NCI-H1092 treated with DMSO at 0.1 percent for 48 hours (cell line): ENCODE measurements around the gene RPL27.

ENCODE experiments used
- DNase-seq: peaks from one replicate; lab custom pipeline; 2025; lab: John Stamatoyannopoulos, UW

The RPL27 gene

DNA sequence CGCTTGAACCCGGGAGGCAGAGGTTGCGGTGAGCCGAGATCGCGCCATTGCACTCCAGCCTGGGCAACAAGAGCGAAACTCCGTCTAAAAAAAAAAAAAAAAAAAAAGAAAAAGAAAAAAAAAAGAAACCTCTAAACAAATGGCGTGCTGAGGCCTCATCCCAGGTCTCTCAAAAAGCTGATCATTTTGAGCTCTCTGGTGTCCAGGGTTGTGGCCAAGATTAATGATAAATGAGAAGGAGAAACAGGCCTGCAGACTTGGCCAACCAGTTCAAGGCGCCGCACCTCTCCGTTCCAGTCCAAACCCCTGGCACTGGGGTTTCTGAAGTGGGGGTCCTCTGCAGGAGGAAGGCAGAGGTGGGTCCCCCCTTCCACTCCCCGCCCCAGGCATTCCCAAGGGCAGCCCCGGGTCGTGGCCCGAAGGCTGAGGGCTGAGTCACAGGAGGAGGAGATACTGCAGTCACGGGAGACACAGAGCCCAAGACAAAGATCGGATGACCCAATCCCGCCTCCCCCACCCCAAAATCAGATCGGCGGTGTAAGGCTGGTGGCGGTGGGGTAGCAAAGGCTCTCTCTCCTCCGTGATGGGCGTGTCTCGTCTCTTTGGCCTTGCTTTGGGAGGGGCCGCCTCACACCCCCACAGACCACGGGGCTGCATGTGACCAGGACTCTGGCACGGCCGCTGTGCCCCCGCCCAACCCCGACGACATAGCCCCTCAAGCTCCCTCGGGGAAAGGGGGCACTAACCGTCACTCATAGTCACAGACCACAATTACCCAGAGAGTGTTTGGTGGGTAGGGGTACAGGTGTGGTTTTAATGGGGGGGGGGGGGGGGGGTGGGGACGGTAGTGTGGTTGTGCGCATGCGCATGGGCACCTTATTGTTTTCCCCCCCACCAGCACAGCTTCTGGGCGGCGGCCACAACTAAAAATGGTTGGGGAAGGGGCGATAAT, 22.8 kb downstream of the RPL27 start:
- peak; percentile 32 for DNase-seq

- DNase-seq, result peak; percentile 61
Observed at GRCh38 chr17:43021741-43022512, 23.7 kb downstream of the RPL27 start, which contains the start of gene VAT1. TSS of gene VAT1 (minus strand) at chr17:43022385. CDS start at chr17:43022322, 63 bp downstream.

- DNase-seq, result peak; percentile 90
Observed at GRCh38 chr17:43024407-43025289, 26.4 kb downstream of the RPL27 start, which contains the start of gene RND2. TSS of gene RND2 (plus strand) at chr17:43025231. CDS start at chr17:43025348, 117 bp downstream.

DNA sequence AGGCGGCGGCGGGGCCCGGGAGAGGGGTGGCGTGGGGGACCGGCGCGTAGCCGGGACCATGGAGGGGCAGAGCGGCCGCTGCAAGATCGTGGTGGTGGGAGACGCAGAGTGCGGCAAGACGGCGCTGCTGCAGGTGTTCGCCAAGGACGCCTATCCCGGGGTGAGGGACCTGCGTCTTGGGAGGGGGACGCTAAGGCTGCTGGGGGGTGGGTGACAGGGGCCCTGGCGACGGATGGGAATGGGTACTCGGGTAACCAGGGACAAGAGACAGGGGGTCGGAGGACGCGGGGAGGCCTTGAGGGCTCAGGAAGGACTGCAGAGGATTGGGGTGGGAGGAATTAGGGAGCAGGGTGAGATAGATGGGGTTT, 27.1 kb downstream of the RPL27 start:
- DNase-seq, result no peak

DNA sequence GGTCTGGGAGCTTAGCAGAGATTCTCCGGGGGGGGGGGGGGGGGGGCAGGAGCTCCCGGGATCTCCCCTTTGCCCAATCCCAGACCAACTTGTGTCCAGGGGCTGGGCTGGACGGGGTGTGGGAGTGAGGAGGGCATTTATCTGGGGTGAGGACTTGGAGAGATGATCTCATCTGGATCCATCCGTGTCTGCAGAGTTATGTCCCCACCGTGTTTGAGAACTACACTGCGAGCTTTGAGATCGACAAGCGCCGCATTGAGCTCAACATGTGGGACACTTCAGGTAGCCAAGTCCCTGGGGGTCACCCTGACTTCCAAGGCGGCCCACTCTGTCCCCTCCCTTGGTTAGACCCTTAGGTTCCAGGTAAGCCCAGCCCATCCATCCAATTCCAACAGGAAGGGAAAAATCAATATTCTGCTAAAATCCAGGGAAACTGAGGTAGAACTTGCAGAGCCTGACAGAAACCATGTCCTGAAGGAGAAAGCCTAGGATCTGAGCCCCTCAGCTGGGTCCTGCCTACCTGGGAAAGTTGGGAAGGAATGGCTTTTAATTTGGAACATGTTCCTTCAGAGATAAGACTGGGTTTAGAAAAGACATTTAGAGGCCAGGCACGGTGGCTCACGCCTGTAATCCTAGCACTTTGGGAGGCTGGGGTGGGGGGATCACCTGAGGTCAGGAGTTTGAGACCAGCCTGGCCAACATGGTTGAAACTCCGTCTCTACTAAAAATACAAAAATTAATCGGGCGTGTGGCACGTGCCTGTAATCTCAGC, 27.7 kb downstream of the RPL27 start:
- no peak for DNase-seq

DNA sequence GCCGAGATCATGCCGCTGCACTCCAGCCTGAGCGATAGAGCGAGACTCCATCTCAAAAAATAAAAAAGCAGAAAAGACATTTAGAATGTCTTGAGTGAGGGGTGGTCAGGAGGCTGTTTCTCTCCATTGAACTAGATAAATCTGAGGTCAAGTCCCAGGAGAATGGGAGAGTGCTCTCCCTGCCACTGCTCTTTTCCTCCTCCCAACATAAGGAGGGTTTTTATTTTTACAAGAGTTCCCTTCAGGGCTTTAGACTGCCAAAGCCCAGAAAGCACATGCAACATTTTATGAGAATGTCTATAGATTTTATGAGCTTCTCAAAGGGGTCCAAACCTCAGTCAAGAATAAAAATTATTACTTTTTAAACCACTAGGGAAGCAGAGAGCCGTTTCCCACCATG, 28.4 kb downstream of the RPL27 start:
- DNase-seq, result no peak

DNA sequence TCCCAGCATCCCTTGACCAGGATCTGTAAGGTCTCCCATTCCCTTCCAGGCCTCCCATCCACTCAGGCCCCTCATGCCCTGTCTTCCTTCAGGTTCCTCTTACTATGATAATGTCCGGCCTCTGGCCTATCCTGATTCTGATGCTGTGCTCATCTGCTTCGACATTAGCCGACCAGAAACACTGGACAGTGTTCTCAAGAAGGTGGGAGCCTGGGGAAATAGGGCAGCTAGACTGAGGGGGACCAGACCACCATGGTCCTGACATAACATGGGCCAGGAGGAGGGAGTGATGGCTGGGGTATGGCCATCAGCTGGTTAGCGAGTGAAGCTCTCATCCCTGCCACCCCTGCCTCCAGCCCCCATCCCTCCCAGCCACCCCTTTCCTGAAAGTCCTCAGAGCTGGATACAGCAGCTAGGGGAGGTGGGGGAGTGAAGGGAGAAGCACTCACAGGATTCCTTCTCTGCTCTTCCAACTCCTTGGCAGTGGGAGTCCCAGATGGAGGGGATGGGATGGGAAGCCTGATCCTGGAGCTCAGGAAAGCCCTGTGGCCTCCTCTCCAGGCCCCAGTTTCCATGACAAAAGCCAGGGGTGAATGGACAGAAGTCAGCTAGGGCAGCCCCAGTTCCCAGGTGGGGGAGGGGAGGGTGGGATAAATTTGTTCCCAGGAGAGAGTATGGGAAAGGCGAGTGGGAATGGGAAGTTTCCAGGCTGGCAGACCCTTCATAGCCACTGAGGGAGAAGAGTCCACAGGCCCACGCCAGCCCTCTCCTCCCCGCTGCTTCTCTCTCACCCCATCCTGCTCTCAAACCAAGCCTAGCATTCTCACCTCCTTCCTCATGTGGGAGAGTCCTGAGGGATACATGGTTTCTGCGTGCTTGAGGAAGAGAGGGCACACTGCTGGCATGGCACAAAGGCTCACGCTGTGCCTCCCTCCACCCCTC, 29.1 kb downstream of the RPL27 start:
- no peak for DNase-seq

DNA sequence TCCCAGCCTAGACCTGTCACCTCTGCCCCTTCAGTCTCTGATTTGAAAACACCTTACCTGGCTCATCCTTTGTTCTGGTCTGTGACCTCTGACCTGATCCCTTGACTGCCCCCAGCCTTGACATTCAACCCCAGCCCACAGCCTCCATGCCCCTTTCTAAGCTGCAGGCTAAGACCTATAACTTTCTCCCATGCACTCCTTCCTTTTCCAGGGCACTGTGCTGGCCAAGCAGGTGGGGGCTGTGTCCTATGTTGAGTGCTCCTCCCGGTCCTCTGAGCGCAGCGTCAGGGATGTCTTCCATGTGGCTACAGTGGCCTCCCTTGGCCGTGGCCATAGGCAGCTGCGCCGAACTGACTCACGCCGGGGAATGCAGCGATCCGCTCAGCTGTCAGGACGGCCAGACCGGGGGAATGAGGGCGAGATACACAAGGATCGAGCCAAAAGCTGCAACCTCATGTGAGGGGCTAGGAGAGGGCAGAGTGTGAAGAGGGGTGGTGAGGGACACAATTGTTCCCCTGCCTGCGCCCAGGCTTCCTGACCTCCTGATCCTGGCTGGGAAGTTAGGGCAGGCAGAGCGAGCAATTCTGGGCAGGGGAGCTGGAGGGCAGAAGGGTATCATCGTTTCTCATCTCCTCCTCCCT, 30.1 kb downstream of the RPL27 start:
- no peak for DNase-seq

DNA sequence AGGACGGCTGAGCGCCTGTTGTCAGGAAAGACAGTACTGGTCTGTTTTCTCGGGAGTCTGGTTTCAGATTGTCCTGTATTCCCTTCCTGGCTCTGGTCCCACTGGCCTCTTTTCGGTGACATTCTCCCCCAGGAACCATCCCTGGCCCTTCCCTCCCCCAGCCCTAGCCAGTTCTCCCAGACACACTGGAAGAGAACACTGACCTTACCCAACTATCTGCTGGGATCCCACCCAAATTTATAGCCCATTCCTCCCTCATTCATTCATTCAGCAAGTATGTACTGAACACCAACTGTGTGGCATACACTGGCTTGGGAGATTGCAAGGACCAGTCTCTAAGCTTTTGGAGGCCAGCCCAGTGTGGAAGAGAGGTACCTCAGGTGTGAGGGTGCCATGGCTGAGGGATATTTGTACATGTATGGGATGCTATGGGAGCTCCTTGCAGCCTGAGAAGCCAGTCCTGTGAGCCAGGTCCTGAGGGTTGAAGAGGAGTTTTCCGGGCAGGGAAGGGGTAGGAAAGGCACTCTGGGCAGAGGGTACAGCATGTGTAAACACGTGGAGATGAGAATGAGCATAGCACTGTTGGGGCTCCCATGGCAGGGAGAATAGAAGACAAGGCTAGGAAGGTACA, 32.0 kb downstream of the RPL27 start:
- DNase-seq, result no peak

DNA sequence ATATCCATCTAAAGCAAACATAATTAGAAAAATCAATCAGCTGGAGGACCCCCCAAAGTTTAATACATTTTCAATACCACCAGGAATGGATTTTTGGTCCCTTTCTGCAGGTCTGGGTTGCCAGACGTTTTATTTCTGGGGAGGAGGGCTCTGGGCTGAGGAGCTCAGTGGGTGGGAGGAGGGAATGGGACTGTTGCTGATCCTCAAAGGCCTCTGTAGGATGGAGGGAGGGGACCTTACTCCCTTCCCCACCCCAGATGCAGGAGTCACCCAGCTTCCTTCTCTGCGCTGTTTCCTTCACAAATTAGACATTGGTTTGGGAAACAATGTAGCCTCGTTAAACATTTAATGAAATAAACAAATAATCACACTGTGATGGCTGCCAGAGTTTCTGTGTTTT, 33.4 kb downstream of the RPL27 start:
- no peak for DNase-seq

- no peak for DNase-seq
Observed at GRCh38 chr17:43033948-43034881, 36.0 kb downstream of the RPL27 start.

DNA sequence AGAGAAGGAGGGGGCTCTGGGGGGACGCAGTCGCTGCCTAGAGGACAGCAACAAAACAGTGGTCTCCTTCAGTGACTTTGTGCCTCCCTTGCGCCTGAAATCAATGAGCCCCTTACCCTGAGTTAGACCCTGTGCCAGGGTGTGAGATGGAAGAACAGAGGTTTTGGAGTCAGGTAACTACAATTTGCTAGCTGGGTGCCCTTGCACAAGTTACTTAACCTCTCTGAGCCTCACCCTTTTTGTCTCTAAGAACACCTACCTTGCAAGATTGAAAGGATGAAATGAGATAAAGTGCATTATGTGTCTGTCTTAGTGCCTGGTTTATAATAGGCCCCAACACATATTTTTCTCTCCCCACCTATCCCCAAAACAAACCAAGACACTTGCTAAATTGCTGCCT, 36.7 kb downstream of the RPL27 start:
- no peak for DNase-seq

DNA sequence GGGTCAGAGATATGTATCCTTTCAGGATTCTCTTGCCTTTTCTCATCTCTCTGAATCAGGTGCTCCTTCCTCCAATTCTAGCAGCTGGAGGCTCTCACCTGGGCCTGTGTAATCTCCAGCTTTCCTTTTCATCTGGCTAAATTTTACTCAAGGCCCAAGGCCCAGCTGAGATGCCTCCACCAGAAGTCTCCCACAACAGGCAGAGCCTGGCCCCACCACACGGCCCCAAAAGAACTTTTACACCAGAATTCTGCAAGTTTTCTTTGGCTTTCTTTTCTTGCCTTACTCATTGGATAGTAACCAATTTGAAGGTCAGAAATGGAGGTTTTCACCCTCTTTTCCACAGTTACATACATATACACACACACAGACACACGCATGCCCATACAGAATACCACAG, 41.4 kb downstream of the RPL27 start:
- no peak for DNase-seq

- no peak for DNase-seq
Observed at GRCh38 chr17:43040655-43041054, 42.4 kb downstream of the RPL27 start.

- DNase-seq, result no peak
Observed at GRCh38 chr17:43042025-43042628, 43.9 kb downstream of the RPL27 start.

GRCh38 chr17:43043307-43043706, 45.1 kb downstream of the RPL27 start:
- no peak for DNase-seq

DNA sequence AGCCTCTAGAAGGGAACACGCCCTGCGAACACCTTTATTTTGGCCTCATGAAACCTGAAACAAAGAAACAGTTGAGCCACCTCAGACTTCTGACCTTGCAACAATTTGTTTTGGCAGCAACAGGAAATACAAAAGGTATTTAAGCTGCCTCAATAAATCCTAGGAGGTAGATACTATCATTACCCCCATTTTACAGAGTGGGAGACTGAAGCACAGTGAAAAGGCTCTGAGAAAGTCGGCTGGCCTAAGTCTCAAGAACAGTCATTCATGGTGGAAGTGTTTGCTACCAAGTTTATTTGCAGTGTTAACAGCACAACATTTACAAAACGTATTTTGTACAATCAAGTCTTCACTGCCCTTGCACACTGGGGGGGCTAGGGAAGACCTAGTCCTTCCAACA, 45.8 kb downstream of the RPL27 start:
- DNase-seq, result no peak
